ENCODE data around the gene ZNF814.

- TF ChIP-seq CTCF (IDR thresholded peaks at IDR 0.05; ENCODE audit: insufficient read depth, low read depth, low read length) (no peak), EZH2 (IDR thresholded peaks at IDR 0.05; ENCODE audit: insufficient read depth, low read length) (no peak)
Measured at GRCh38 chr19:57872450-57872849, 16.4 kb downstream of the ZNF814 start.
